Hematopoietic multipotent progenitor cell treated with erythropoietin and hydrocortisone succinate and interleukin-3 and kit ligand, for 6 days (in vitro differentiated cells): ENCODE data around the gene TMPRSS12.
"Not testable (repeated sequence)": the region's sequence is repeated elsewhere in the genome, so short reads cannot be mapped to it uniquely, and the experiment has no call there.

Experiments
- DNase-seq: peaks from one replicate; pipeline ENCODE4 v3.0.0-alpha.2; 2015

The TMPRSS12 gene

GRCh38 chr12:50862316-50862715 lies 19.6 kb downstream of the TMPRSS12 start:
- DNase-seq: no peak

GRCh38 chr12:50865266-50865665 lies 22.5 kb downstream of the TMPRSS12 start:
- DNase-seq: no peak

- not testable (repeated sequence) for DNase-seq
These were observed 26.2 kb downstream of the TMPRSS12 start for GRCh38 chr12:50868881-50869280.

- no peak for DNase-seq
These were observed 39.8 kb downstream of the TMPRSS12 start for GRCh38 chr12:50882563-50882962.

- no peak for DNase-seq
These were observed 44.5 kb downstream of the TMPRSS12 start for GRCh38 chr12:50887191-50887590.

GRCh38 chr12:50888666-50889065 lies 45.9 kb downstream of the TMPRSS12 start:
- no peak for DNase-seq

GRCh38 chr12:50894241-50894640 lies 51.5 kb downstream of the TMPRSS12 start:
- no peak for DNase-seq

GRCh38 chr12:50901685-50902113 lies 59.0 kb downstream of the TMPRSS12 start:
- DNase-seq: peak; percentile 62

- not testable (repeated sequence) for DNase-seq
These were observed 65.8 kb downstream of the TMPRSS12 start for GRCh38 chr12:50908479-50908878.

GRCh38 chr12:50912361-50912760 lies 69.6 kb downstream of the TMPRSS12 start:
- DNase-seq: not testable (repeated sequence)

GRCh38 chr12:50913224-50913623 lies 70.5 kb downstream of the TMPRSS12 start:
- DNase-seq: no peak

- no peak for DNase-seq
These were observed 72.3 kb downstream of the TMPRSS12 start for GRCh38 chr12:50914872-50915484.

- DNase-seq: no peak
These were observed 73.6 kb downstream of the TMPRSS12 start for GRCh38 chr12:50916292-50916691.

GRCh38 chr12:50918584-50919316 lies 76.0 kb downstream of the TMPRSS12 start:
- DNase-seq: no peak

GRCh38 chr12:50922820-50923219 lies 80.1 kb downstream of the TMPRSS12 start:
- no peak for DNase-seq

GRCh38 chr12:50923361-50924130 lies 80.8 kb downstream of the TMPRSS12 start:
- peak; percentile 38 for DNase-seq

GRCh38 chr12:50924131-50924438 lies 81.4 kb downstream of the TMPRSS12 start:
- peak; percentile 24 for DNase-seq

GRCh38 chr12:50924439-50925341 lies 82.0 kb downstream of the TMPRSS12 start:
- DNase-seq: peak; percentile 99

- DNase-seq: peak; percentile 44
These were observed 82.6 kb downstream of the TMPRSS12 start for GRCh38 chr12:50925342-50925651.

GRCh38 chr12:50925920-50926319 lies 83.2 kb downstream of the TMPRSS12 start:
- DNase-seq: no peak

- peak; percentile 15 for DNase-seq
These were observed 83.7 kb downstream of the TMPRSS12 start for GRCh38 chr12:50926415-50926814.

- DNase-seq: peak; percentile 59
These were observed 84.2 kb downstream of the TMPRSS12 start for GRCh38 chr12:50926932-50927331.

GRCh38 chr12:50927356-50927755 lies 84.6 kb downstream of the TMPRSS12 start:
- no peak for DNase-seq
